DMS53 (cell line): ENCODE measurements around the gene PBRM1.
"Not testable (repeated sequence)": the region's sequence is repeated elsewhere in the genome, so short reads cannot be mapped to it uniquely, and the experiment has no call there.

Experiments used
- DNase-seq: peaks from one replicate; lab custom pipeline; 2025; lab: John Stamatoyannopoulos, UW

Gene PBRM1

GRCh38 chr3:52704611-52705437, 19.1 kb upstream of the PBRM1 start:
- DNase-seq, result peak; percentile 45

GRCh38 chr3:52703341-52703740, 17.6 kb upstream of the PBRM1 start:
- DNase-seq, result no peak

- DNase-seq, result no peak
Measured at GRCh38 chr3:52697632-52697965, 11.9 kb upstream of the PBRM1 start.

GRCh38 chr3:52696830-52697631, 11.3 kb upstream of the PBRM1 start:
- no peak for DNase-seq

GRCh38 chr3:52695798-52696671, 10.3 kb upstream of the PBRM1 start:
- no peak for DNase-seq

- DNase-seq, result no peak
Measured at GRCh38 chr3:52694528-52695189, 8.9 kb upstream of the PBRM1 start.

- no peak for DNase-seq
Measured at GRCh38 chr3:52693071-52693470, 7.4 kb upstream of the PBRM1 start.

GRCh38 chr3:52690560-52690959, 4.8 kb upstream of the PBRM1 start:
- DNase-seq, result no peak

GRCh38 chr3:52689151-52689550, 3.4 kb upstream of the PBRM1 start:
- DNase-seq, result no peak

GRCh38 chr3:52688266-52688665, 2.6 kb upstream of the PBRM1 start:
- DNase-seq, result no peak

GRCh38 chr3:52685285-52685708, 416 bp downstream of the PBRM1 start:
- DNase-seq, result peak; percentile 84

GRCh38 chr3:52684184-52684583, 1.5 kb downstream of the PBRM1 start:
- DNase-seq, result no peak

- DNase-seq, result no peak
Measured at GRCh38 chr3:52683611-52684010, 2.1 kb downstream of the PBRM1 start.

- DNase-seq, result no peak
Measured at GRCh38 chr3:52682016-52682415, 3.7 kb downstream of the PBRM1 start.

GRCh38 chr3:52681596-52681995, 4.1 kb downstream of the PBRM1 start:
- DNase-seq, result no peak

GRCh38 chr3:52679811-52680210, 5.9 kb downstream of the PBRM1 start:
- DNase-seq, result no peak

GRCh38 chr3:52679199-52679538, 6.5 kb downstream of the PBRM1 start:
- DNase-seq, result no peak

GRCh38 chr3:52678265-52679198, 7.2 kb downstream of the PBRM1 start:
- no peak for DNase-seq

GRCh38 chr3:52676201-52676600, 9.5 kb downstream of the PBRM1 start:
- DNase-seq, result not testable (repeated sequence)

GRCh38 chr3:52671676-52672075, 14.0 kb downstream of the PBRM1 start:
- DNase-seq, result no peak
